ENCODE data around the gene SMIM36.

Gene SMIM36

GRCh38 chr17:55453839-55454557, 57.3 kb downstream of the SMIM36 start:
- TF ChIP-seq CTCF (IDR thresholded peaks at IDR 0.05; ENCODE audit: extremely low read depth, missing control alignments): no peak
- DNase-seq (ENCODE audit: low spot score): no peak

- no peak for TF ChIP-seq CTCF (IDR thresholded peaks at IDR 0.05; ENCODE audit: extremely low read depth, missing control alignments)
- DNase-seq (ENCODE audit: low spot score): no peak
Observed at GRCh38 chr17:55452139-55452790, 59.0 kb downstream of the SMIM36 start.

- TF ChIP-seq CTCF (IDR thresholded peaks at IDR 0.05; ENCODE audit: extremely low read depth, missing control alignments): no peak
- DNase-seq (ENCODE audit: low spot score): no peak
Observed at GRCh38 chr17:55451758-55452138, 59.5 kb downstream of the SMIM36 start.

- TF ChIP-seq CTCF (IDR thresholded peaks at IDR 0.05; ENCODE audit: extremely low read depth, missing control alignments): no peak
- DNase-seq (ENCODE audit: low spot score): no peak
Observed at GRCh38 chr17:55451203-55451641, 60.0 kb downstream of the SMIM36 start.

- TF ChIP-seq CTCF (IDR thresholded peaks at IDR 0.05; ENCODE audit: extremely low read depth, missing control alignments): no peak
- no peak for DNase-seq (ENCODE audit: low spot score)
Observed at GRCh38 chr17:55450232-55450825, 60.9 kb downstream of the SMIM36 start.

GRCh38 chr17:55448681-55449080, 62.6 kb downstream of the SMIM36 start:
- no peak for DNase-seq (ENCODE audit: low spot score)

More at GRCh38 chr17:55448681-55449080, 62.6 kb downstream of the SMIM36 start:
- no peak for TF ChIP-seq CTCF (IDR thresholded peaks at IDR 0.05; ENCODE audit: extremely low read depth, missing control alignments)

Measured in GM20000 (cell line).